OCI-LY3 (cell line): Measurements from ENCODE around the gene NRG3.

ENCODE experiments used
- CTCF ChIP-seq: fragments of 200-600, 300-600 bp; sonication (generic); IDR thresholded peaks from 2 replicates; pipeline ENCODE4 v1.5.1; 2014; ENCODE audit warnings: antibody characterized with exemption, low read length, low read depth
- EZH2phosphoT487 ChIP-seq: fragments of 200-600 bp; shearing (Covaris generic); IDR thresholded peaks from 2 replicates; pipeline ENCODE4 v1.6.1; 2018; ENCODE audit warnings: antibody characterized with exemption, mixed run types, low read depth

GRCh38 chr10:83012866-83013265, 1137.9 kb downstream of the NRG3 start:
- no peak for TF ChIP-seq CTCF
- no peak for TF ChIP-seq EZH2phosphoT487
